Loucy (cell line): Measurements from ENCODE around the gene GRB7.

ENCODE experiments used
- CTCF ChIP-seq: fragments of 200-600 bp; sonication (generic); conservative IDR thresholded peaks from 2 replicates; pipeline ENCODE4 v1.5.1; 2014; ENCODE audit warnings: mild to moderate bottlenecking, antibody characterized with exemption, low read length
- EZH2phosphoT487 ChIP-seq: fragments of 200-600 bp; IDR thresholded peaks from 2 replicates; pipeline ENCODE4 v1.6.1; 2018; ENCODE audit warnings: antibody characterized with exemption, mild to moderate bottlenecking, moderate library complexity, borderline replicate concordance

- no peak for TF ChIP-seq CTCF
- no peak for TF ChIP-seq EZH2phosphoT487
Measured at GRCh38 chr17:39755554-39756379, 18.0 kb downstream of the GRB7 start.
